Spleen (tissue), 11 donors: Measurements from ENCODE around the gene ITPA. TPM values are rescaled to one million over a fixed set of nuclear protein-coding genes. Genes with fewer than 3 reads are reported as not detected.

Experiments
- DNase-seq: peaks from one replicate; pipeline ENCODE4 v3.0.0-alpha.2; 2020
- H3K27ac ChIP-seq, 8 donors: fragments of 200-600 bp; sonication (generic) in 7 of 8; 1 replicate in 4 of 8; 2 replicates in 4 of 8; pipeline versions ENCODE4 v1.5.0 to v1.8.0; 2016 to 2021; ENCODE audit warnings: inconsistent platforms in 4 of 8, mild to moderate bottlenecking in 4 of 8, moderate library complexity in 1 of 8
- H3K27me3 ChIP-seq, 7 donors: fragments of 200-600 bp; sonication (generic) in 6 of 7; replicated peaks in 1 of 7; 1 replicate in 4 of 7; 2 replicates in 3 of 7; pipeline versions ENCODE4 v1.5.0 to v1.8.0; 2016 to 2021; ENCODE audit warnings: inconsistent platforms in 3 of 7, mild to moderate bottlenecking in 1 of 7
- H3K36me3 ChIP-seq, 6 donors: fragments of 200-600 bp; sonication (generic) in 5 of 6; 1 replicate in 4 of 6; 2 replicates in 2 of 6; pipeline versions ENCODE4 v1.5.0 to v1.8.0; 2016 to 2021; ENCODE audit warnings: inconsistent platforms in 2 of 6
- H3K4me1 ChIP-seq, 6 donors: fragments of 200-600 bp; sonication (generic) in 5 of 6; 1 replicate in 3 of 6; 2 replicates in 3 of 6; pipeline versions ENCODE4 v1.5.0 to v1.8.0; 2016 to 2021; ENCODE audit warnings: inconsistent platforms in 3 of 6
- H3K4me3 ChIP-seq, 8 donors: fragments of 200-600 bp; sonication (generic) in 7 of 8; 1 replicate in 4 of 8; 2 replicates in 4 of 8; pipeline versions ENCODE4 v1.5.0 to v1.8.0; 2016 to 2021; ENCODE audit warnings: inconsistent platforms in 4 of 8, mild to moderate bottlenecking in 4 of 8, moderate library complexity in 2 of 8
- H3K9me3 ChIP-seq, 8 donors: fragments of 200-600 bp; sonication (generic) in 7 of 8; 1 replicate in 4 of 8; 2 replicates in 4 of 8; pipeline versions ENCODE4 v1.5.0 to v1.8.0; 2016 to 2021; ENCODE audit warnings: inconsistent platforms in 4 of 8
- POLR2A ChIP-seq, 3 donors: fragments of 450-650 bp; IDR thresholded peaks; one replicate each; pipeline ENCODE4 v1.5.1; 2017; ENCODE audit warnings: antibody characterized with exemption in 3 of 3, mild to moderate bottlenecking in 1 of 3
- POLR2AphosphoS5 ChIP-seq, 3 donors: sonication (generic); formaldehyde crosslinking; IDR thresholded peaks; one replicate each; pipeline ENCODE4 v1.5.1; 2017; ENCODE audit warnings: antibody characterized with exemption in 3 of 3
- WGBS, 5 donors: extraction: QIAGEN DNeasy Blood & Tissue Kit in 3 of 5; methylation state at CpG; one replicate each; pipeline versions ENCODE4 v1.1.5 to v1.1.7; 2013 to 2018; 5-methylcytosine and 5-hydroxymethylcytosine counted together
- intact Hi-C: fragments of 100-400 bp; cut with DNase I; formaldehyde crosslinking; loops from one replicate; pipeline ENCODE4 v1.15.0; 2023; ENCODE audit warnings: low total_unique reads
- polyA plus RNA-seq, 3 donors: library from polyadenylated mRNA; stranded (reverse); fragments of 200-250 nt; gene quantifications; one replicate each; pipeline ENCODE4 v1.2.1, GENCODE V29; 2013
- total RNA-seq, 7 donors: library from RNA; depleted of rRNA in 3 of 7; stranded (reverse); fragments of >200 nt in 3 of 7; fragmentation: NEBNext Ultra II Directional in 4 of 7; extraction: Animal tissue kit (Norgen Biotek cat#: 25700) in 4 of 7; gene quantifications; one replicate each; pipeline versions ENCODE4 v1.1.0 to v1.2.1, GENCODE V29; 2016 to 2021
- TF ChIP-seq, protein P1 (sequence below), 11 experiments: fragments of 200-600 bp in 7 of 11; fragments of 450-650 bp in 4 of 11; sonication (generic) in 4 of 11; IDR thresholded peaks in 8 of 11; conservative IDR thresholded peaks in 3 of 11; 1 replicate in 7 of 11; 2 replicates in 4 of 11; pipeline versions ENCODE4 v1.4.0 to v1.8.0; 2016 to 2021; ENCODE audit warnings: antibody characterized with exemption in 11 of 11, inconsistent platforms in 4 of 11, mild to moderate bottlenecking in 1 of 11
- donor health status: healthy with polysubstance abuse.
- donor health status: DM: no; HTN: no; CAD: no; lungs with moderate emphysema.
- donor health status: DM: no; HTN: no; CAD: no.
- donor health status: Bipolar disorder and iron deficiency.
- donor health status: healthy.
- donor health status: DM: no; HTN: no; CAD: no.
- donor health status: DM: yes; HTN: yes; CAD: no.

Gene ITPA
- total and polyA plus RNA-seq, 10 donors: 26.1 to 173 (median 43.9) TPM

DNA sequence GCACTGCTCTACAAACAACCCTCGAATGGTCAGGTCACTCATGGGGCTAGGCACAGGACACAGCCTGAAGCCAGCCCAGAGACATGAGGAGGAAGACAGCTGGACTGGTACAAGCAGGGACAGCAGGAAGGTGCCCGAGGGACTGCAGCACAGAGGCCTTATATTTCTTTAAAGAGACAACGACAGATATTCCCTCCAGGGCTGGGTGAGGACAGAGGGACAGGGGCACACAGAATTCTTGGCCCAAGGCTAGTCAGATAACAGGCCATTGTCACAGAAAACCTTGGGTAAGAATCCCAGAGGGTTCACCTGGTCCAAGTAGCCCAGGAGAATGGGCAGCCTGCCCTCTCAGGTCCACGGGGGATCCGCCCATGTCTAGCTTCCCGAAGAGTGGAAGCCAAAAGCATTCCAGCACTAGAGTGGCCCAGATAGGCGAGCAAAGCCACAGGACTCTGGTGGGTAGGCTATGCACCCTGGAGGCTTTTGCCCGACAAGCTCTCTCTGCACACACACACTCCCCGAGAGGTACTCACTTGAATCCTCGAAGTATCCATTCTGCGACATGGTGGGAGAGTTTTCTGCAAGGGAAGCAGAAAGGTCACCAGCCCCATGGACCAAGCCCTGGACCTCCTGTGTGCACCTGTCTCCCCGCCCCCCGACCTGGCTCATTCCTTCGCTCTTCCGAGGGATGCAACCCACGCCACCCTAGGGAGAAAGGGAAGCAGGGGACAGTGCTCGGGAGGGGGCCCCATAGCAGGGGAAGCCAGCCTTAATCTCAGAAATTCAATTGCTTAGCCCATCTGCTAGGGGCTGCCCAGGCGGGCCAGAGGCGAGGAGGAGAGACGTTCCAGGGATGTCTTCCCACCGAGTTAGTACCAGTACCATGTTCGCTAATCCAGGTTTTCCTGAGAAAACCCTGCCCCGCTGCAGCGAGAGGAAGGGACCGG, 28.0 kb downstream of the ITPA start:
- H3K4me3 ChIP-seq: peak overlapping the region in 6 of 8 donors; percentile 64 to 92 (median 88)
- WGBS, 5 donors: 66 to 77% (median 71%) methylated on average over 23 to 25 of the region's 25 CpGs
- H3K27me3 ChIP-seq: peaks cover 0 to 77% (median 43%) of the 10 kb centered on the region in 7 donors

DNA sequence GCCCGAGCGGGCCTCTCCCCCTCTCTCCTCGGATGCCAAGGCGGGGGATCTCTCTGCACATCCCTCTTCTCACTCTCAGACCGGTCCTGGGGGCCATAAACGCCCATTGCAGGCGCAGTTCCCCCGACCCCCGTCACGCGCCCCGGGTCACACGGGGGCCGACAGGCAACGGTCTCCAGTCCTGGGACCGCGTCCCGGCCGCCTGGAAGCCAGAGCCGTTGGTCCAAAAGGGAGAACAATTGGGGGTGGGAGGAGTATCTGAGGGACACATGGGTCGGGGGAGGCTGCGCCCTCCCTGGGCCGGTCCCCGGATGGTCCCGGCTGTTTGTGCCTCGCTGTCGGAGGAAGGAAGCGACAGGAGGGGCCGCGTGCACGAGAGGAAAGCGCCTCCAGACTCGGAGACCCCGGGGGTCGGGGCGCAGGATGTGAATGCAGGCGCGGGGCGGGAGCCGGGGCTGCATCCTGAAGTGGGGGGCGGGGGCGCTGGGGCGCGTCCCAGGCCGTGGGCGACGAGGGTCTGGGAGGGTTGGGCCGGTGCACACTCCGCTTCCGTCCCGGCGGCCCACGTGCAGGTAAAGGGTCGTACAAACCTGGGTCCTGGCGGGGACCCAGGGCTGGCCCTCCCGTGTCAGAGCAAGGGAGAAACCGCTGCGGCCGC, 28.8 kb downstream of the ITPA start:
- no peak for DNase-seq
- TF ChIP-seq POLR2AphosphoS5 (IDR thresholded peaks at IDR 0.05) (no peak), POLR2A (IDR thresholded peaks at IDR 0.05) (no peak)
- TF ChIP-seq, protein P1, sequence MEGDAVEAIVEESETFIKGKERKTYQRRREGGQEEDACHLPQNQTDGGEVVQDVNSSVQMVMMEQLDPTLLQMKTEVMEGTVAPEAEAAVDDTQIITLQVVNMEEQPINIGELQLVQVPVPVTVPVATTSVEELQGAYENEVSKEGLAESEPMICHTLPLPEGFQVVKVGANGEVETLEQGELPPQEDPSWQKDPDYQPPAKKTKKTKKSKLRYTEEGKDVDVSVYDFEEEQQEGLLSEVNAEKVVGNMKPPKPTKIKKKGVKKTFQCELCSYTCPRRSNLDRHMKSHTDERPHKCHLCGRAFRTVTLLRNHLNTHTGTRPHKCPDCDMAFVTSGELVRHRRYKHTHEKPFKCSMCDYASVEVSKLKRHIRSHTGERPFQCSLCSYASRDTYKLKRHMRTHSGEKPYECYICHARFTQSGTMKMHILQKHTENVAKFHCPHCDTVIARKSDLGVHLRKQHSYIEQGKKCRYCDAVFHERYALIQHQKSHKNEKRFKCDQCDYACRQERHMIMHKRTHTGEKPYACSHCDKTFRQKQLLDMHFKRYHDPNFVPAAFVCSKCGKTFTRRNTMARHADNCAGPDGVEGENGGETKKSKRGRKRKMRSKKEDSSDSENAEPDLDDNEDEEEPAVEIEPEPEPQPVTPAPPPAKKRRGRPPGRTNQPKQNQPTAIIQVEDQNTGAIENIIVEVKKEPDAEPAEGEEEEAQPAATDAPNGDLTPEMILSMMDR (IDR thresholded peaks at IDR 0.05 in 8 of 11, conservative IDR thresholded peaks at IDR 0.05 in 3 of 11): no peak

More for the DNA sequence above, 28.0 kb downstream of the ITPA start:
- Histone ChIP-seq H3K9me3 (no peaks in the 10 kb centered on the region), H3K36me3 (no peaks in the 10 kb centered on the region), H3K4me1 (peaks cover 14 to 31% (median 26%) of the 10 kb centered on the region in 6 donors), H3K27ac (no peak overlapping the region)
- TF ChIP-seq, protein P1 (IDR thresholded peaks at IDR 0.05 in 8 of 11, conservative IDR thresholded peaks at IDR 0.05 in 3 of 11): no peak
- TF ChIP-seq POLR2A (IDR thresholded peaks at IDR 0.05) (no peak), POLR2AphosphoS5 (IDR thresholded peaks at IDR 0.05) (no peak)
- intact Hi-C loops: no loop called here
- DNase-seq: no peak

DNA sequence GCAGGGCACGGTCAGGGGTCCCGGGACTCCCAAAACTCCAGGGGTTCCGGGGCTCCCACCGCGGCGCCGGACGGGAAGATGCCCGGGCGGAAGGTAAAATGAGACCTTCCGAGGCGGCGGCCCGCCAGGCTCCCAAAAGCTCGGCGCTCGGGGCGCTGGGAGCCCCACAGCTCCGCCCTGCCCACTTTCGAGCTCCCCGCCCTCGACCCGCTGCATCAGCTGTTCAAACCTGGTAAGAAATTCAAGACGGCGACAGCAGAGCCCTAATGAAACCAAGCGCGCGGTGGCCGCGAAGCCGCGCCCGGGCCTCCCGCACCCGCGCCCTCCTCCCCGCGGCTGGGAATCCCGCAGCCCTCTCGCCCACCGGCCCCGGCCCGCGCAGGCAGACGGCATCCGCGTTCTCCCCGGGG, 29.3 kb downstream of the ITPA start:
- H3K27me3 ChIP-seq: peaks cover 0 to 90% (median 43%) of the 10 kb centered on the region in 7 donors
- H3K4me3 ChIP-seq: peak overlapping the region; percentile 64 to 92 (median 86)
- TF ChIP-seq, protein P1 (IDR thresholded peaks at IDR 0.05 in 8 of 11, conservative IDR thresholded peaks at IDR 0.05 in 3 of 11): no peak
- no peak for TF ChIP-seq POLR2AphosphoS5 (IDR thresholded peaks at IDR 0.05)
- no peak for TF ChIP-seq POLR2A (IDR thresholded peaks at IDR 0.05)
- no peak for DNase-seq
- no peaks in the 10 kb centered on the region for H3K36me3 ChIP-seq
- no peaks in the 10 kb centered on the region for H3K9me3 ChIP-seq
- H3K27ac ChIP-seq: no peak overlapping the region
- intact Hi-C loops: no loop called here
- 0 to 3% (median 0%) methylated on average over 23 to 48 of the region's 48 CpGs for WGBS, 5 donors
- H3K4me1 ChIP-seq: peaks cover 14 to 31% (median 26%) of the 10 kb centered on the region in 6 donors

More for the DNA sequence above, 28.8 kb downstream of the ITPA start:
- WGBS, 5 donors: 3 to 19% (median 4%) methylated on average over 26 to 59 of the region's 59 CpGs
- Histone ChIP-seq H3K4me1 (peaks cover 14 to 31% (median 26%) of the 10 kb centered on the region in 6 donors), H3K27me3 (peaks cover 0 to 85% (median 43%) of the 10 kb centered on the region in 7 donors), H3K4me3 (peak overlapping the region; percentile 64 to 92 (median 86)), H3K36me3 (no peaks in the 10 kb centered on the region), H3K27ac (no peak overlapping the region), H3K9me3 (no peaks in the 10 kb centered on the region)
- intact Hi-C loops: no loop called here
